ENCODE data around the gene C4A.
"Not testable (repeated sequence)": the region's sequence is repeated elsewhere in the genome, so short reads cannot be mapped to it uniquely, and the experiment has no call there.

Gene C4A

DNA sequence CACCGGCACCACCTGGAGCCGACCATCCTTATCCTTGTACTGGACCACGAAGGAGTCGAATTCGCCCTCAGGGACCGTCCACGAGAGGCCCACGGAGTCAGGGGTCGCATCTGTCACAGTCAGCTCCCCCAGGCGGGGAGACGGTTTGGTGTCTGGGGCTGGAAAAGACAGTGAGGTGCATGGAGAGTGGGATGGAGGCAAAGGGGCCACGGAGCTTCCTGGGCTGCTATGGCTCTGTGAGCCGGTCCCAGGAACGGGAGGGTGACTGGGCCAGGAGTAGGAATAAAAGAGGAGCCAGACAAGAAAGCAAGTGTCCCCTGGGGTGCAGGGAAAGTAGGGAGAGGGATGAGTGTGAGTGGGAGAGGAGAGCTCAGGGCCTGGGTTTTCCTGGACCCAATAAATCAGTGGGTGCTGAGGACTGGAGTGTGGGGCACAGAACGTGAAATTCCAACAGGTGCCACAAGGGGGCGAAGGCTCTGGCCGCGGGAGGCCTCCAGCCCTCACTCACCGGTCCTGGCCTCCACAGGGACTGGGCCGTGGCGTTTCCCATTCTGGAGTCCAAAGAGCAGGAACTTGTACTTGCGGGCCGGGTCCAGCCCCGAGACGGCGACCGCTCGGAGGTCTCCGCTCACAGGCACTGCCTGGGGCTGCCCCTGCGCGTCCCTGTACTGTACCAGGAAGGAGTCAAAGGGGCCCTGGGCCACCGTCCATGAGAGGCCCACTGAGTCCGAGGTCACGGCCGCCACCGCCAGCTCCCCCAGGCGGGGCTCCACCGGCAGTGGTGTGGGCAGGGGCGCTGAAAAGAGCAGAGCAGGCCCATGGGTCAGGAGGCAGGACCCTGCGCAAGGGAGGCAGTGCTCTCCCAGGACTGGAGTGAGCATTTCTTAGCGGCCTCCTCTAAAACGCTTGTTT is 66.3 kb downstream of the C4A start:
- peak; percentile 88 for DNase-seq (ENCODE audit: low read depth, low spot score)

DNA sequence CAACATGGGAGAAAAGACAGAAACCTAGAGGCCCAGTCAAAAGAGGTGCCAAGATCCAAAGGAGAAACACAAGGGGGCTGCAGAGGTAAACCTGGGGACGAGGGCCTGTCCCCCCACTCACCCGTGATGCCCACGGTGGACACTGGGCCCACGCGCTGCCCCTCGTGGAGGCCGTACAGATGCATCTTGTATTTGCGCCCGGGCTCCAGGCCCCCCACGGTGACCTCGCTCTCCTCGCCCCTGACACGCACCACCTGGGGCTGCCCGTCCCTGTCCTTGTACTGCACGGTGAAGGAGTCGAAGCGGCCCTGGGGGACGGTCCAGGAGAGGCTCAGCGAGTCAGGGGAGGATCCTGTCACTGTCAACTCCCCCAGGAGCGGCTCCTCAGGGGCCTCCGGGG is 67.3 kb downstream of the C4A start:
- DNase-seq (ENCODE audit: low read depth, low spot score), result not testable (repeated sequence)

DNA sequence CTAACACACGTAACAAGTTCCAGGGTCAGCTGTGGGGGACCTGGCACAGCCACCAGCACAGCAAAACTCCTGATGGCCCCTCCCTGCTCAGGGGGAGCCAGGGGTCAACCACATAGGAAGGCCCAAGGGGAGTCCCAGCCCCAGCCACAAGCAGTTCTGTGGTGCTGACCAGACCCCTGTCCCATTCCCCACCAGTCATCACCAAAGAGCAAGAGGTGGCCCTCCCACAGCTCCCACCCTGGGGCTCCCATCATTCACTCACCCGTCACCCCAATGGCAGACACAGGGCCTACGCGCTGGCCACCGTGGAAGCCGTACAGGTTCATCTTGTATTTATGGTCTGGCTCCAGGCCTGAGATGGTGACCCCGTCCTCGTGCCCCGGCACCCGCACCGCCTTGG is 67.9 kb downstream of the C4A start:
- DNase-seq (ENCODE audit: low read depth, low spot score), result not testable (repeated sequence)

DNA sequence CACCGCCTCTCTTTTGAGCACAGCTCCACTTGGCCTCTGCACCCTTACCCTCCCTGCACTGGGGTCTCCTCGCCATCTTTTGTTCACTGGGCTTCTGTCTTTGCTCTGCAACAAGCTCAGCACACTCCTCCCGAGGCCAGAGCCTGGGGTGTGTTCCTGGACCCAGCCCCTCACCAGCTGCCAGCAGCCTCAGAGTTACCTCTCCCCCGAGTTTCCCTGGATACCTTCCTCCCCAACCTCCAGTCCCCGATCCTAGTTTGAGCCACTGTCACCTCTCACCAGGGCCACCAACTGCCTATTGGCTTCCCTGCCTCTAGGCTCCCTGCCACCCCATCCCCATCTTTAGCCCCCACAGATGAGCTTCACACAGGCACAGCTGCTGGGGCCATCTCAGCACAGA is 68.7 kb downstream of the C4A start:
- no peak for DNase-seq (ENCODE audit: low read depth, low spot score)
